Measurements from ENCODE around the gene TNFRSF1A.

The TNFRSF1A gene

GRCh38 chr12:6323340-6323994 lies 18.4 kb downstream of the TNFRSF1A start:
- peak; percentile 39 for DNase-seq (ENCODE audit: low read depth)

- DNase-seq (ENCODE audit: low read depth), result no peak
Observed at GRCh38 chr12:6322969-6323339, 18.9 kb downstream of the TNFRSF1A start.

- DNase-seq (ENCODE audit: low read depth), result no peak
Observed at GRCh38 chr12:6322352-6322751, 19.5 kb downstream of the TNFRSF1A start.

GRCh38 chr12:6321905-6322304 lies 20.0 kb downstream of the TNFRSF1A start:
- no peak for DNase-seq (ENCODE audit: low read depth)

- DNase-seq (ENCODE audit: low read depth), result no peak
Observed at GRCh38 chr12:6319446-6319845, 22.4 kb downstream of the TNFRSF1A start.

GRCh38 chr12:6318440-6318879 lies 23.4 kb downstream of the TNFRSF1A start:
- no peak for DNase-seq (ENCODE audit: low read depth)

- DNase-seq (ENCODE audit: low read depth), result no peak
Observed at GRCh38 chr12:6317693-6318439, 24.0 kb downstream of the TNFRSF1A start.

GRCh38 chr12:6316921-6317692 lies 24.8 kb downstream of the TNFRSF1A start:
- no peak for DNase-seq (ENCODE audit: low read depth)

- DNase-seq (ENCODE audit: low read depth), result no peak
Observed at GRCh38 chr12:6315704-6316597, 25.9 kb downstream of the TNFRSF1A start.

GRCh38 chr12:6315184-6315583 lies 26.7 kb downstream of the TNFRSF1A start:
- no peak for DNase-seq (ENCODE audit: low read depth)

GRCh38 chr12:6314776-6315175 lies 27.1 kb downstream of the TNFRSF1A start:
- DNase-seq (ENCODE audit: low read depth), result no peak

GRCh38 chr12:6313326-6313940 lies 28.4 kb downstream of the TNFRSF1A start:
- no peak for DNase-seq (ENCODE audit: low read depth)

- no peak for DNase-seq (ENCODE audit: low read depth)
Observed at GRCh38 chr12:6312529-6313325, 29.1 kb downstream of the TNFRSF1A start.

- DNase-seq (ENCODE audit: low read depth), result no peak
Observed at GRCh38 chr12:6311822-6312528, 29.9 kb downstream of the TNFRSF1A start.

GRCh38 chr12:6310771-6311610 lies 30.9 kb downstream of the TNFRSF1A start:
- DNase-seq (ENCODE audit: low read depth), result no peak

- no peak for DNase-seq (ENCODE audit: low read depth)
Observed at GRCh38 chr12:6307529-6307928, 34.3 kb downstream of the TNFRSF1A start.

GRCh38 chr12:6306599-6307220 lies 35.2 kb downstream of the TNFRSF1A start:
- no peak for DNase-seq (ENCODE audit: low read depth)

GRCh38 chr12:6306151-6306550 lies 35.7 kb downstream of the TNFRSF1A start:
- no peak for DNase-seq (ENCODE audit: low read depth)

GRCh38 chr12:6303071-6303470 lies 38.8 kb downstream of the TNFRSF1A start:
- no peak for DNase-seq (ENCODE audit: low read depth)
